ENCODE results near the gene STAG1.
"Not testable (repeated sequence)": the region's sequence is repeated elsewhere in the genome, so short reads cannot be mapped to it uniquely, and the experiment has no call there.

STAG1 gene

DNA sequence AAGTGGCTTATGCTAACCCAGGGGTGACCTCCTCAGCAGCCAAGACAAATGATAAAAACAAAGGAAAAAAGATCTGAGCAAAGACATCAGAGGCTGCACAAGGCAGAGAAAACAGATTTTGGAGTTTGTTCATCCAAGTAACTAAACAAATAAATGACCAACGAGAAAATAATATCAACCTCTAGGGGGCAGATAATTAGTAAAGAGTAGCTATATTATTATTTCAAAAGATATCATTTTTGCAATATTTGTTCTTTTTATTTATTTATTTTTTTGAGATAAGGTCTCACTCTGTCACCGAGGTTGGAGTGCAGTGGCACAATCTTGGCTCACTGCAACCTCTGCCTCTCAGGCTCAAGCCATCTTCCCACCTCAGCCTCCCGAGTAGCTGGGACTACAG is 400.3 kb downstream of the STAG1 start:
- Histone ChIP-seq H3K9ac (ENCODE audit: low read depth, low read length) (no peak overlapping the region), H3K36me3 (ENCODE audit: control insufficient read depth, insufficient read depth, low read length) (no peaks in the 10 kb centered on the region), H3K4me3 (ENCODE audit: low read depth, low read length) (no peak overlapping the region), H3K9me3 (ENCODE audit: control insufficient read depth, insufficient read depth, low read length) (no peaks in the 10 kb centered on the region), H3K4me1 (ENCODE audit: control insufficient read depth, insufficient read depth, low read length) (no peaks in the 10 kb centered on the region), H3K27me3 (ENCODE audit: control insufficient read depth, insufficient read depth, low read length) (no peaks in the 10 kb centered on the region)

GRCh38 chr3:136351351-136351750 is 400.8 kb downstream of the STAG1 start:
- Histone ChIP-seq H3K27me3 (ENCODE audit: control insufficient read depth, insufficient read depth, low read length) (no peaks in the 10 kb centered on the region), H3K9ac (ENCODE audit: low read depth, low read length) (peak overlapping the region; percentile 30), H3K9me3 (ENCODE audit: control insufficient read depth, insufficient read depth, low read length) (no peaks in the 10 kb centered on the region), H3K4me1 (ENCODE audit: control insufficient read depth, insufficient read depth, low read length) (no peaks in the 10 kb centered on the region), H3K4me3 (ENCODE audit: low read depth, low read length) (no peak overlapping the region), H3K36me3 (ENCODE audit: control insufficient read depth, insufficient read depth, low read length) (no peaks in the 10 kb centered on the region)

- H3K9ac ChIP-seq (ENCODE audit: low read depth, low read length) = no peak overlapping the region
- no peaks in the 10 kb centered on the region for H3K36me3 ChIP-seq (ENCODE audit: control insufficient read depth, insufficient read depth, low read length)
- no peaks in the 10 kb centered on the region for H3K9me3 ChIP-seq (ENCODE audit: control insufficient read depth, insufficient read depth, low read length)
- H3K27me3 ChIP-seq (ENCODE audit: control insufficient read depth, insufficient read depth, low read length) = no peaks in the 10 kb centered on the region
- H3K4me3 ChIP-seq (ENCODE audit: low read depth, low read length) = no peak overlapping the region
- no peaks in the 10 kb centered on the region for H3K4me1 ChIP-seq (ENCODE audit: control insufficient read depth, insufficient read depth, low read length)
Measured at GRCh38 chr3:136350557-136350956, 401.6 kb downstream of the STAG1 start.

DNA sequence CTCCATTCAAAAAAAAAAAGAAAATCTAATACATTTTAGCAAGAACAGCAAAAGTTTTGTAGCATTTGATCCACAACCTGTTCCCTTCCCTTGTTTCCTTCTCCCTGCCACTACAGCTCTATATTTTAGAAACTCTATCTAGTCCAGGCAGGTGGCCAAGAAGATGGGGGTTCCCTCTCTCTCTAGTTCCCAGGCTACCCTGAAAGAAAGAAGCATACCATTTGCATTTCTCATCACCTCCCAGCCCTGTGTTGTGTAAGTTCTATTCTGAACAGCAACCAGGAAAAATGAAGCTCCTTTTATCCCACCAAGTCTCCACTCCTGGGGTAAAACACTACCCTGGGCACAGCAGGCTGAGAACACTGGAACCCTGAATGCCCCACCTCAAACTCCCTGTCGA is 402.0 kb downstream of the STAG1 start:
- no peaks in the 10 kb centered on the region for H3K9me3 ChIP-seq (ENCODE audit: control insufficient read depth, insufficient read depth, low read length)
- H3K36me3 ChIP-seq (ENCODE audit: control insufficient read depth, insufficient read depth, low read length) = no peaks in the 10 kb centered on the region
- H3K4me1 ChIP-seq (ENCODE audit: control insufficient read depth, insufficient read depth, low read length) = no peaks in the 10 kb centered on the region
- no peak overlapping the region for H3K4me3 ChIP-seq (ENCODE audit: low read depth, low read length)
- no peaks in the 10 kb centered on the region for H3K27me3 ChIP-seq (ENCODE audit: control insufficient read depth, insufficient read depth, low read length)
- H3K9ac ChIP-seq (ENCODE audit: low read depth, low read length) = no peak overlapping the region

DNA sequence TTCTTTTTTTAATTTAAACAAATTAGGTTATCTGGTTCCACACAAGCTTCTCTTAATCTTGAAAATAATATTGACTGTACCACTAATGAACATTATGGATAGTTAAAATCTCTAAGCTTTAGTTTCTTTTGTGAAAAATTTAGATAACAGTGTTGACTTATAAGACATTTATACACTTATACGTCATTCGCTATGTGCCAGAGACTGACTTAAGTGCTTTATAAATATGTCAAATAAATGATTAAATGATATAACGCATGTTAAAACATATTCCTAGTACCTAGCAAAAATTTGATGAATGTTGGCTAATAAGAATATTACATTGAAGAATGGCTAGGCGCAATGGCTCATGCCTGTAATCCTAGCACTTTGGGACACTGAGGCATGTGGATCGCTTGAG is 405.7 kb downstream of the STAG1 start:
- Histone ChIP-seq H3K4me3 (ENCODE audit: low read depth, low read length) (no peak overlapping the region), H3K9ac (ENCODE audit: low read depth, low read length) (no peak overlapping the region), H3K4me1 (ENCODE audit: control insufficient read depth, insufficient read depth, low read length) (no peaks in the 10 kb centered on the region), H3K36me3 (ENCODE audit: control insufficient read depth, insufficient read depth, low read length) (no peaks in the 10 kb centered on the region), H3K27me3 (ENCODE audit: control insufficient read depth, insufficient read depth, low read length) (no peaks in the 10 kb centered on the region), H3K9me3 (ENCODE audit: control insufficient read depth, insufficient read depth, low read length) (no peaks in the 10 kb centered on the region)

GRCh38 chr3:136343873-136344555 is 408.2 kb downstream of the STAG1 start:
- Histone ChIP-seq H3K9me3 (ENCODE audit: control insufficient read depth, insufficient read depth, low read length) (no peaks in the 10 kb centered on the region), H3K4me1 (ENCODE audit: control insufficient read depth, insufficient read depth, low read length) (no peaks in the 10 kb centered on the region), H3K4me3 (ENCODE audit: low read depth, low read length) (no peak overlapping the region), H3K27me3 (ENCODE audit: control insufficient read depth, insufficient read depth, low read length) (no peaks in the 10 kb centered on the region), H3K36me3 (ENCODE audit: control insufficient read depth, insufficient read depth, low read length) (no peaks in the 10 kb centered on the region), H3K9ac (ENCODE audit: low read depth, low read length) (no peak overlapping the region)

DNA sequence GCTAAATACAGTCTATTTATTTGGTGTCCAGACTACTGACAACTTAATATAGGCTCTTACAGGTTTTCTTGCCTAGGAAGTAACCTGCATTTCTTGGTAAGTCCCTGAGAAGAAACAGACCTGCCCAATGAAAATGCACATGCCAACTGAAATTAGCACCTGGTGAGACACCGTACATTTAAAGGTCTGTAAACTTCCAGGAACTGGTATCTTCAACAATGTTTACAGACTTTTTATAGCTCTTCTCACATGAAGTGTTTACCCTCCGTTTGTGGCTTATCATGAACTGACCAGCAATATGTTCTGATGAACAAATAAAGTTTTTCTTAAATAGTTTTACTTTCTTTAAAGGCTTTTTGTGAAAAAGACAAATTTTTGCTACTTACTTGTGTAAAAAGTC is 408.7 kb downstream of the STAG1 start:
- no peaks in the 10 kb centered on the region for H3K9me3 ChIP-seq (ENCODE audit: control insufficient read depth, insufficient read depth, low read length)
- no peaks in the 10 kb centered on the region for H3K4me1 ChIP-seq (ENCODE audit: control insufficient read depth, insufficient read depth, low read length)
- no peaks in the 10 kb centered on the region for H3K36me3 ChIP-seq (ENCODE audit: control insufficient read depth, insufficient read depth, low read length)
- no peak overlapping the region for H3K4me3 ChIP-seq (ENCODE audit: low read depth, low read length)
- no peak overlapping the region for H3K9ac ChIP-seq (ENCODE audit: low read depth, low read length)
- H3K27me3 ChIP-seq (ENCODE audit: control insufficient read depth, insufficient read depth, low read length) = no peaks in the 10 kb centered on the region

- Histone ChIP-seq H3K27me3 (ENCODE audit: control insufficient read depth, insufficient read depth, low read length) (no peaks in the 10 kb centered on the region), H3K9me3 (ENCODE audit: control insufficient read depth, insufficient read depth, low read length) (no peaks in the 10 kb centered on the region), H3K4me1 (ENCODE audit: control insufficient read depth, insufficient read depth, low read length) (no peaks in the 10 kb centered on the region), H3K9ac (ENCODE audit: low read depth, low read length) (no peak overlapping the region), H3K36me3 (ENCODE audit: control insufficient read depth, insufficient read depth, low read length) (peaks cover 15% of the 10 kb centered on the region), H3K4me3 (ENCODE audit: low read depth, low read length) (no peak overlapping the region)
Measured at GRCh38 chr3:136336329-136337100, 415.7 kb downstream of the STAG1 start.

- not testable (repeated sequence) for H3K9ac ChIP-seq (ENCODE audit: low read depth, low read length); H3K4me1 ChIP-seq (ENCODE audit: control insufficient read depth, insufficient read depth, low read length); H3K4me3 ChIP-seq (ENCODE audit: low read depth, low read length); H3K9me3 ChIP-seq (ENCODE audit: control insufficient read depth, insufficient read depth, low read length); H3K27me3 ChIP-seq (ENCODE audit: control insufficient read depth, insufficient read depth, low read length)
- peaks cover 15% of the 10 kb centered on the region for H3K36me3 ChIP-seq (ENCODE audit: control insufficient read depth, insufficient read depth, low read length)
Measured at GRCh38 chr3:136334726-136335125, 417.5 kb downstream of the STAG1 start.

GRCh38 chr3:136334209-136334608 is 418.0 kb downstream of the STAG1 start:
- Histone ChIP-seq H3K36me3 (ENCODE audit: control insufficient read depth, insufficient read depth, low read length) (peaks cover 15% of the 10 kb centered on the region), H3K27me3 (ENCODE audit: control insufficient read depth, insufficient read depth, low read length) (no peaks in the 10 kb centered on the region), H3K9ac (ENCODE audit: low read depth, low read length) (no peak overlapping the region), H3K4me3 (ENCODE audit: low read depth, low read length) (no peak overlapping the region), H3K4me1 (ENCODE audit: control insufficient read depth, insufficient read depth, low read length) (no peaks in the 10 kb centered on the region), H3K9me3 (ENCODE audit: control insufficient read depth, insufficient read depth, low read length) (no peaks in the 10 kb centered on the region)

- H3K27me3 ChIP-seq (ENCODE audit: control insufficient read depth, insufficient read depth, low read length) = no peaks in the 10 kb centered on the region
- H3K4me3 ChIP-seq (ENCODE audit: low read depth, low read length) = no peak overlapping the region
- no peaks in the 10 kb centered on the region for H3K4me1 ChIP-seq (ENCODE audit: control insufficient read depth, insufficient read depth, low read length)
- H3K9ac ChIP-seq (ENCODE audit: low read depth, low read length) = no peak overlapping the region
- peaks cover 15% of the 10 kb centered on the region for H3K36me3 ChIP-seq (ENCODE audit: control insufficient read depth, insufficient read depth, low read length)
- H3K9me3 ChIP-seq (ENCODE audit: control insufficient read depth, insufficient read depth, low read length) = no peaks in the 10 kb centered on the region
Measured at GRCh38 chr3:136332776-136333175, 419.4 kb downstream of the STAG1 start.

DNA sequence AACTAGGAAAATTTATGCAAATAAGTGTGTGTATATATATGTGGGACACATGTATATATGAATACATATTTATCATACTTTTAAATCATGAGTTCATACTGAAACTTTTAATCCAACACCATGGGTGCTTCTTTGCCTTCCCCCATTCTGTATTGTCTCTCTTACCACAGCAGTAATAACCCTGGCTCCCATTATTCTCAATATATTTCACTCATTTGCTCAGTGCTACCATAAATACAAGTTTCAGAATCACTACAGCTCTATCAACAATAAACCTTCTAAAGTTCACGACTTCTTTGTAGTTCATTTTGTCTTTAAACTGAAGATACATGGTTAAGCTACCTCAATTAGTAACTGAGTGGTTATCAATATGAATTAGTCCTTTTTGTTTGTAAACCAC is 419.9 kb downstream of the STAG1 start:
- H3K4me3 ChIP-seq (ENCODE audit: low read depth, low read length) = no peak overlapping the region
- no peaks in the 10 kb centered on the region for H3K9me3 ChIP-seq (ENCODE audit: control insufficient read depth, insufficient read depth, low read length)
- H3K4me1 ChIP-seq (ENCODE audit: control insufficient read depth, insufficient read depth, low read length) = no peaks in the 10 kb centered on the region
- H3K36me3 ChIP-seq (ENCODE audit: control insufficient read depth, insufficient read depth, low read length) = peaks cover 15% of the 10 kb centered on the region
- H3K9ac ChIP-seq (ENCODE audit: low read depth, low read length) = no peak overlapping the region
- H3K27me3 ChIP-seq (ENCODE audit: control insufficient read depth, insufficient read depth, low read length) = no peaks in the 10 kb centered on the region
